OCI-LY7 (cell line): Measurements from ENCODE around the gene CACTIN.

Source experiments
- EZH2phosphoT487 ChIP-seq: fragments of 200-600 bp; sonication (generic); IDR thresholded peaks from 2 replicates; pipeline ENCODE4 v1.6.1; 2018; ENCODE audit warnings: low read depth, borderline replicate concordance, mild to moderate bottlenecking, mixed run types, antibody characterized with exemption, low read length, moderate library complexity, mixed read lengths
- TF ChIP-seq, protein P1 (sequence below): fragments of 200-600 bp; sonication (generic); conservative IDR thresholded peaks from 2 replicates; pipeline ENCODE4 v1.5.1; 2014; ENCODE audit warnings: mild to moderate bottlenecking, antibody characterized with exemption, low read length, moderate library complexity, mixed read lengths

DNA sequence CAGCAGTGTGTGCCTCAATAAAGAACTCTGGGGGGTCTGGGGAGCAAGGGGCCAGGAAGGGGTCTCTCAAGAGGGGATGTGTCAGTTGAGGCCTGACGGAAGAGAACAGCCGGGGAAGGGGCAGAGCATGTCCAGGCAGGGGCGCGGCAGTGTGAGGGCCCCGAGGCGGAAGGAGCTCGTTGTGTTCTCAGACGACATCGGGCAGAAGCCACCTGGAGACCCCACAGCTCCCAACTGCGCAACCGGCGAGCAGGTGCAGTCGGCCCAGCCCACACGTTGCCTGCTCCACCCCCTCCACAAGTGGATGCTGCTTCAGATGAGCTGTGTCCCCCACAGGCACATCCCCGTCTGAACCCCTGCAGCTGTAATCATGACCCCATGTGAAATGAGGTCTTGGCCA is 4.9 kb downstream of the CACTIN start:
- TF ChIP-seq, protein P1, sequence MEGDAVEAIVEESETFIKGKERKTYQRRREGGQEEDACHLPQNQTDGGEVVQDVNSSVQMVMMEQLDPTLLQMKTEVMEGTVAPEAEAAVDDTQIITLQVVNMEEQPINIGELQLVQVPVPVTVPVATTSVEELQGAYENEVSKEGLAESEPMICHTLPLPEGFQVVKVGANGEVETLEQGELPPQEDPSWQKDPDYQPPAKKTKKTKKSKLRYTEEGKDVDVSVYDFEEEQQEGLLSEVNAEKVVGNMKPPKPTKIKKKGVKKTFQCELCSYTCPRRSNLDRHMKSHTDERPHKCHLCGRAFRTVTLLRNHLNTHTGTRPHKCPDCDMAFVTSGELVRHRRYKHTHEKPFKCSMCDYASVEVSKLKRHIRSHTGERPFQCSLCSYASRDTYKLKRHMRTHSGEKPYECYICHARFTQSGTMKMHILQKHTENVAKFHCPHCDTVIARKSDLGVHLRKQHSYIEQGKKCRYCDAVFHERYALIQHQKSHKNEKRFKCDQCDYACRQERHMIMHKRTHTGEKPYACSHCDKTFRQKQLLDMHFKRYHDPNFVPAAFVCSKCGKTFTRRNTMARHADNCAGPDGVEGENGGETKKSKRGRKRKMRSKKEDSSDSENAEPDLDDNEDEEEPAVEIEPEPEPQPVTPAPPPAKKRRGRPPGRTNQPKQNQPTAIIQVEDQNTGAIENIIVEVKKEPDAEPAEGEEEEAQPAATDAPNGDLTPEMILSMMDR = no peak
- TF ChIP-seq EZH2phosphoT487 = no peak
